Glomerular visceral epithelial cell (primary cell): ENCODE measurements around the gene ATP2A1.

ENCODE experiments used
- DNase-seq: peaks from one replicate; pipeline ENCODE4 v3.0.0-alpha.2; 2016; ENCODE audit errors: extremely low spot score

Gene ATP2A1

GRCh38 chr16:28878083-28878926 is at the start of gene ATP2A1:
Gene ATP2A1, plus strand, starts transcription at chr16:28878488. Its CDS starts 184 bp downstream, at chr16:28878672.
- no peak for DNase-seq

- no peak for DNase-seq
Observed at GRCh38 chr16:28829747-28830146, 48.5 kb upstream of the ATP2A1 start.

GRCh38 chr16:28830531-28830930 is 47.8 kb upstream of the ATP2A1 start:
- DNase-seq = no peak

- no peak for DNase-seq
Observed at GRCh38 chr16:28834349-28834748, 43.9 kb upstream of the ATP2A1 start.

GRCh38 chr16:28834873-28835863 is 43.1 kb upstream of the ATP2A1 start:
- no peak for DNase-seq

GRCh38 chr16:28835864-28836760 is 42.2 kb upstream of the ATP2A1 start:
- no peak for DNase-seq

- DNase-seq = no peak
Observed at GRCh38 chr16:28836761-28837064, 41.6 kb upstream of the ATP2A1 start.

- DNase-seq = no peak
Observed at GRCh38 chr16:28837672-28838557, 40.4 kb upstream of the ATP2A1 start.

- DNase-seq = no peak
Observed at GRCh38 chr16:28838558-28838918, 39.8 kb upstream of the ATP2A1 start.

- no peak for DNase-seq
Observed at GRCh38 chr16:28839004-28839639, 39.2 kb upstream of the ATP2A1 start.

GRCh38 chr16:28839899-28840298 is 38.4 kb upstream of the ATP2A1 start:
- no peak for DNase-seq

- DNase-seq = no peak
Observed at GRCh38 chr16:28842696-28843095, 35.6 kb upstream of the ATP2A1 start.

- DNase-seq = no peak
Observed at GRCh38 chr16:28843766-28844165, 34.5 kb upstream of the ATP2A1 start.

GRCh38 chr16:28844226-28844885 is 33.9 kb upstream of the ATP2A1 start:
- DNase-seq = no peak

- DNase-seq = peak; percentile 46
Observed at GRCh38 chr16:28845293-28845692, 33.0 kb upstream of the ATP2A1 start.

GRCh38 chr16:28845761-28846079 is 32.6 kb upstream of the ATP2A1 start:
- no peak for DNase-seq

- DNase-seq = peak; percentile 98
Observed at GRCh38 chr16:28846080-28846932, 32.0 kb upstream of the ATP2A1 start, which contains the start of gene TUFM. Gene TUFM, minus strand, starts transcription at chr16:28846348. Its CDS starts 79 bp downstream, at chr16:28846269.

- DNase-seq = peak; percentile 25
Observed at GRCh38 chr16:28846933-28847273, 31.4 kb upstream of the ATP2A1 start.

- DNase-seq = no peak
Observed at GRCh38 chr16:28858421-28858820, 19.9 kb upstream of the ATP2A1 start.
